Measurements from ENCODE around the gene ELOB. TPM values are rescaled to one million over a fixed set of nuclear protein-coding genes. Genes with fewer than 3 reads are reported as not detected.

ELOB gene
- total RNA-seq, 1 donor from 2014 or later = 237 TPM

- DNase-seq (ENCODE audit: extremely low spot score, unreplicated experiment) = no peak
- peaks cover 6% of the 10 kb centered on the region for H3K4me1 Mint-ChIP-seq (ENCODE audit: unreplicated experiment)
- no peak overlapping the region for H3K4me3 Mint-ChIP-seq
- H3K9me3 Mint-ChIP-seq = no peaks in the 10 kb centered on the region
- peak overlapping the region; percentile 78 for H3K27ac Mint-ChIP-seq
- TF ChIP-seq CTCF (conservative IDR thresholded peaks at IDR 0.05) = no peak
- H3K36me3 Mint-ChIP-seq = peaks cover 33% of the 10 kb centered on the region
- no peaks in the 10 kb centered on the region for H3K27me3 Mint-ChIP-seq
Observed at GRCh38 chr16:2770057-2770951, 6.8 kb downstream of the ELOB start.

- TF ChIP-seq CTCF (conservative IDR thresholded peaks at IDR 0.05) = no peak
- no peak for DNase-seq (ENCODE audit: extremely low spot score, unreplicated experiment)
- Mint-ChIP-seq H3K36me3 (peaks cover 39% of the 10 kb centered on the region), H3K27me3 (no peaks in the 10 kb centered on the region), H3K4me1 (ENCODE audit: unreplicated experiment) (peaks cover 6% of the 10 kb centered on the region), H3K27ac (peak overlapping the region; percentile 78), H3K9me3 (no peaks in the 10 kb centered on the region), H3K4me3 (no peak overlapping the region)
Observed at GRCh38 chr16:2769675-2770056, 7.4 kb downstream of the ELOB start.

GRCh38 chr16:2769100-2769529 lies 8.0 kb downstream of the ELOB start:
- TF ChIP-seq CTCF (conservative IDR thresholded peaks at IDR 0.05) = no peak
- peak overlapping the region; percentile 78 for H3K27ac Mint-ChIP-seq
- no peak for DNase-seq (ENCODE audit: extremely low spot score, unreplicated experiment)
- no peak overlapping the region for H3K4me3 Mint-ChIP-seq
- H3K27me3 Mint-ChIP-seq = no peaks in the 10 kb centered on the region
- H3K4me1 Mint-ChIP-seq (ENCODE audit: unreplicated experiment) = peaks cover 6% of the 10 kb centered on the region
- peaks cover 43% of the 10 kb centered on the region for H3K36me3 Mint-ChIP-seq
- no peaks in the 10 kb centered on the region for H3K9me3 Mint-ChIP-seq

- Mint-ChIP-seq H3K27me3 (no peaks in the 10 kb centered on the region), H3K4me1 (ENCODE audit: unreplicated experiment) (peaks cover 6% of the 10 kb centered on the region), H3K36me3 (peaks cover 49% of the 10 kb centered on the region), H3K9me3 (no peaks in the 10 kb centered on the region), H3K4me3 (no peak overlapping the region), H3K27ac (no peak overlapping the region)
- no peak for DNase-seq (ENCODE audit: extremely low spot score, unreplicated experiment)
- no peak for TF ChIP-seq CTCF (conservative IDR thresholded peaks at IDR 0.05)
Observed at GRCh38 chr16:2768403-2769089, 8.5 kb downstream of the ELOB start.

- Mint-ChIP-seq H3K9me3 (peaks cover 6% of the 10 kb centered on the region), H3K4me1 (ENCODE audit: unreplicated experiment) (peaks cover 6% of the 10 kb centered on the region), H3K27me3 (no peaks in the 10 kb centered on the region), H3K36me3 (peaks cover 53% of the 10 kb centered on the region), H3K4me3 (no peak overlapping the region), H3K27ac (peak overlapping the region; percentile 46)
- TF ChIP-seq CTCF (conservative IDR thresholded peaks at IDR 0.05) = no peak
- DNase-seq (ENCODE audit: extremely low spot score, unreplicated experiment) = no peak
Observed at GRCh38 chr16:2767891-2768290, 9.2 kb downstream of the ELOB start.
